T-helper 2 cell (primary cell): ENCODE results near the gene C2CD5.
"Not testable (repeated sequence)": the region's sequence is repeated elsewhere in the genome, so short reads cannot be mapped to it uniquely, and the experiment has no call there.

Source experiments
- DNase-seq, 5 experiments: peaks; one replicate each; pipeline versions ENCODE4 v3.0.0 to v3.0.0-alpha.2; 2012 to 2022

The C2CD5 gene

DNA sequence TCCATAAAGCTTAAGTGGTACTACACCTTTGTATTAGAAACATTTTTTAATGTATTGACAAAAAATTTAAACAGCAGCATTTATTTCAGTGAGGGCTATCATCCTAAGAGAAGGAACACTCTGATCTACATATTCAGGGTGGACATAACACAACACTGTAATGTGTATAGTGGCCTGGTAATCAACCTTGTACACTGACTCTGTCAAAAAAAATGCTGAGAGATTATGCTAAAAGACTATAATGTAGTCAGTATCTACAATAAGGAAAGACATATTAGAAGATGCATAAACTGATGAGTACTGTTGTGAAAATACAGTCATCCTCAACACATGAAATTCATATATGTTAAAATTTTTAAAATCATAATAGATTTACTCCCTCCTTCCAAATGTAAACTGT lies 68.2 kb downstream of the C2CD5 start:
- DNase-seq: no peak

GRCh38 chr12:22474970-22475720 lies 69.2 kb downstream of the C2CD5 start:
- no peak for DNase-seq

DNA sequence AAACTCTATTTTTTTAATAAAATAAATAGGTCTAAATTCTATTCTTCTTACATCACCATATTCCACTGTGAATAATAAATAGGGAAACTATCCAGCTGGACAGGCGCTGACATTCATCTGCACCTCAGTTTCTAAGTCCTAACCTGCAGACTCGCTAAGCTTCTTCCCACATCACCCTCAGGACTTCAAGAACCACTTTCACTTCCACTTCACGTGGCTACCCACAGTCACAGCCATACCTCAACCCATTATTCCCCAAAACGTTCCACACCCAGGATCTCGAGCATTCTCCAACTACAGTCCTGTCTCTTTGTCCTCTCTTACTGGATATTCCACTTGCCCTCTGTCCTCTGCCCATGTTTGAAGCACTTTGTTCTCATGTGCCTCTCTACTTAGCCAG lies 71.1 kb downstream of the C2CD5 start:
- DNase-seq: no peak

DNA sequence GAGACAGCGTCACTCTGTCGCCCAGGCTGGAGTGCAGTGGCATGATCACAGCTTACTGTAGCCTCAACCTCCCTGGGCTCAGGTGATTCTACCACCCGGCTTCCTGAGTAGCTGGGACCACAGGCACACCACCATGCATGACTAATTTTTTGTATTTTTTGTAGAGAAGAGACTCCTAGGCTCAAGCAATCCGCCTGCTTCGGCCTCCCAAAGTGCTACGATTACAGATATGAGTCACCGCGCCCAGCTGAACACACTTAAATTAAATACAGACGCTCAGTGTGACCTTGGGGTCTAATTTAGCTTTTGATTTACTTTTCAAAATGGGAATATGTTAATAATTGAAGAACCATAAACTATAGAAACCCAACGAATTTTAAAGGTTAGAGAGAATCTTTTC lies 77.2 kb downstream of the C2CD5 start:
- DNase-seq: no peak

DNA sequence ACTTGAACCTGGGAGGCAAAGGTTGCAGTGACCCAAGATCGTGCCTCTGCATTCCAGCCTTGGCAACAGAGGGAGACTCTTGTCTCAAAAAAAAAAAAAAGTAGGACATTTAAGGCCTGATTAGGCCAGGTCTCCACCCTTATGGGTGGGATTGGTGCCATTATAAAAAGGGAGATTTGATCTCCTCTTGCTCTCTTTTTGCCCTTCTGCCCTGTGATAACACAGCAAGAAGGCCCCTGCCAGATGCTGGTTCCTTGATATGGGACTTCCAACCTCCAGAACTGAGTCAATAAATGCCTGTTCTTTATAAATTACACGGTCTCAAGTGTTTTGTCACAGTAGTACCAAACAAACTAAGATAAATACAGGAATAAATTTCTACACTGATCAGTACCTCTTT lies 81.0 kb downstream of the C2CD5 start:
- DNase-seq: no peak

GRCh38 chr12:22461786-22462185 lies 82.6 kb downstream of the C2CD5 start:
- DNase-seq: no peak

DNA sequence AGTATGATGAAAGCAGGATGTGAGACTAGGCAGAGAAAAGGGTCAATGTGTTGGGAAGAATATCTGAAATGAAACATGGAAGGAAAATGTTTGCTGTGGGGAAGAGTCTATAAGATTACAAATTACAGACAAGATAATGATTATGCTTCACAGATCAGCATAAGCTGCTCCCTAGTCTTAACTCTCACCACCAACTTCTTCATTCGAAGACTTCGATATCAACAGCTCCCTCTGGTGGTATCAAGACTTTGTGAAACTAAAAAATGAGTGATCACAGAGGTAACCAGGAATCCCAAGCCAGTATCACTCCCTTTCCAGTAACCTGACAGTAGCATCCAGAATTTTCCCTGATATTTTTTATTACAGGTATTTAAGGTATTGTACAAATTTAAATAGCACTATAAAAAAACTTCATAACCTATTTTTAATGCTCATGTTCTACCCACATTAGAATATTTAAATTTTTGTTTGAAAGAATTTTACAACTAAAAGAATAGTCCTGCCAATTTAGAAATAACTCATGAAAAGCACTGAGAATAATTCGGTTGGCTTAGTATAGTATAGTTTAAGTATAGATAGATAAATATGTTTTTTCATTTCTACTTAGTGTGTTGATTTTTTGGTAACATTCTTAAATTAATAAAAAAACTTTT lies 84.4 kb downstream of the C2CD5 start:
- peak in 1 of 5 experiments; percentile 56 for DNase-seq

DNA sequence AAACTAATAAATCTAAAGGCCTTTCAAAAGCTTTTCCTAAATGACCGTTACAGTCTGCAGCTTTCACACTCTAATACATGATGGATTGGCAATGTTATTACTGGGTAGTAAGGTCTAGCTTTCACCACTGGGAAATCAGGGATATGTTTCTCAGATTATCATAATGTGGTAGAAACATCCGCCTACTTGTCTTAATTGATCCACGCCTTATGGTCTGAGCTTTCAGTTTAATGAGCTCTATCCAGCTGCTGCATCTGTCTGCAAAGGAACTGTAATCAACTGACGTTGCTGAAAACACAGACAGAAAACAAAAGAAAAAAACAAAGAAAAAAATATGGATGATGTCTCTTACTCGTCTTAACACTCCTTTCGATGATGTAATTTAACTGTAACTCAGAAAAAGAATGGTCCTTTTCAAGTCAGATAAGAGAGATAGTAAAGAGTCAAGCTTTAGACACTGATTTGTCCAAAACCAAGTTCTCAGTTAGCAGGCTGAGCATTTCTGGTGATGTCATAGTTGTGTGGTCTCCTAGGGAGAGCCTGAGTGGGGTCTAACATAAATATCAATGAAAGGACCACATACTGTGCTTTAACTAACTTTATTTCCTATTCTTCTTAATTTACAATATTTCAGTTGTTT lies 85.9 kb downstream of the C2CD5 start:
- no peak for DNase-seq

DNA sequence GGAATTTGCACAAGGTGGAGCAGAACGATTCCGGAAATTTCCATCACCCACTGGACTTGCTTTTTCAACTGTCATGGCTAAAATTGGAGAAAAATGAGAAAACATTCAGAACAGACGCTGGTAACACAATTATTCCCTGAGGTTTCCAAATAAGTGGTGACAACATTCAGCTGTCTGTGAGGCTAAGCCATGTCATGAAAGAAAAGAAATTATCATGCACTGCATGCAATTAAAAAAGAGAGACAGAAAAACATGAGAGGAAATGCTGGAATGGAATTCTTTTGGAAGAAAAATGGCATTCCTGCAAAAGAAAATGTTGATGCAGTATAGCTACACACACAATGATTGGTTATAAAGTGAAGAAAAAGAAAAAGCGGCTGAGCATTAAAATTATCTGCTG lies 87.3 kb downstream of the C2CD5 start:
- DNase-seq: no peak

DNA sequence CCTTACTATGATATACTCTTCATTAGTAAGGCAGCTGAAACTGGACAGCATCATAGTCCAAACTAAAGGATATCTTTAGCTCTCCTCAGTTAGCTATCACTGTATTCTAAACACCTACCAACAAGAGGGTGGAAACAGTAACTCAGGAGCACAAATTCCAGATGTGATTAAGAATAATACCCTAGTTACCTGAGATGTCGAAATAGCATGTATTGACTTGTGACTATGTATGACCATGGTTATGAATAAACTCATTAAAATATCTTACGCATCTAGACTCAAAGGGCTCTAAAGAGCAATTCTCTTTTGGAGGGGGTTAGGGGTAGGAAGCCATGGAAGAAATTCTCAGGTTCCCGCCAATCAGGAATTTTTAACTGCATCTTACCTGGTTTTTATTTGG lies 90.8 kb downstream of the C2CD5 start:
- DNase-seq: no peak

DNA sequence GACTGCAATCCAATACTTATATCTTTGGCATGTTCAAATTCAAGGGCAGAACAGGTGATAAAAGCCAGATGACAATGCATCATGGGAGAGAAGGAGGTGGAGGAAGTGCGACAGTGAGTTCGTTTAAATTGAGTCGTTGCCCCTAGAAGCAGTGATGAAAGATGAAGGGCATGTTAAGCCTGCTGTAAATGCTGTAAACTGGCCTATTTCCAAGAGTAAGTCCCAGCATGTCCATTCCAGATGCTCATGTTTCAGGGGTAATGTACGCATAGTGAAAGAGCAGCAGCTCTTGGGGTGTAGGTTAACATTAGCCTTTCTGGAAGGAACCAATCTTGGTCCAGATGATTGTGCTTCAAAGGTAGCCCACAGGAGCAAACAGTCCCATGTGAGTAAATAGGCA lies 97.1 kb downstream of the C2CD5 start:
- no peak for DNase-seq

DNA sequence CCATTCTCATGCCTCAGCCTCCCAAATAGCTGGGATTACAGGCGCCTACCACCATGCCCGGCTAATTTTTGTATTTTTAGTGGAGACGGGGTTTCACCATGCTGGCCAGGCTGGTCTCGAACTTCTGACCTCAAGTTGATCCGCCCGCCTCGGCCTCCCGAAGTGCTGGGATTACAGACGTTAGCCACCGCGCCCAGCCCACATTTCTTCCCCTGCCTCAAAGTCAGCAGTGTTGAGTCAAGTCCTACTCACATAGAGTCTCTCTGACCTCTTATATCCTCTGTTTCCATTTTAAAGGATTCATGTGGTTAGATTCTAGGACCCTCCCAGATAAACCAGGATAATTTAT lies 100.1 kb downstream of the C2CD5 start:
- DNase-seq: not testable (repeated sequence)

GRCh38 chr12:22443379-22444316 lies 100.7 kb downstream of the C2CD5 start:
- DNase-seq: peak in 4 of 5 experiments; percentile 24 to 80 (median 45)

- DNase-seq: no peak
Observed at GRCh38 chr12:22437031-22437806, 107.1 kb downstream of the C2CD5 start.

DNA sequence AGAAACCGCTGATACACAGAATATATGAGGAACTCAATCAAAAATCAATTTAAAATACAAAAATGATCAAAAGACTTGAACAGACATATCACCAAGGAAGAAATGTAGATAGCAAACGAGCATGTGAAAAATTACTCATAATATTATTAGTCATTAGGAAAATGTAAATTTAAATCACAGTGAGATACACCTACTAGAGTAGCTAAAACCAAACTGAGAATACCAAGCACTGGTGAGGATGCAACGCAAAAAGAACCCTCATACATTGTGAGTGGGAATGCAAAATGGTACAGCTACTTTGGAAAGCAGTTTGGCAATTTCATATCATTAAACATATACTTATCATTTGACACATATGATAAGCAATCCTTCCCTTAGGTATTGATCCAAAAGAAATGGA lies 108.8 kb downstream of the C2CD5 start:
- no peak for DNase-seq

DNA sequence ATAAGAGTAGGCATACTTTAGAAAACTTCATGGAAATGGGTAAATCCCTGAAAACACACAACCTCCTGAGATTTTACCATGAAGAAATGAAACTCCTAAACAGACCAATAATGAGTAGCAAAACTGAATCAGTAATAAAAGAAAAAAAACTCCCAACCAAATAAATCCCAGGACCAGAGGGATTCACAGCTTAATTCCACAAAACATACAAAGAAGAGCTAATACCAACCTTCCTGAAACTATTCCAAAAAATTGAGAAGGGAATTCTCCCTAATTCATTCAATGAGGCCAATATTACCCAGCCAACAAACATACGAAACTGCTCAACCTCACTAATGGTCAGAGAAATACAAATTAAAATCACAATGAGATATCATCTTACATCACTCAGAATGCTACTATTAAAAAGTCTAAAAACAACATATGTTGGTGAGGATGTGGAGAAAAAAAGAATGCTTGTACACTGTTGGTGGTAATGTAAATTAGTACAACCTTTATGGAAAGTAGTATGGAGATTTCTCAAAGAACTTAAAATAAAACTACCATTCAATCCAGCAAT lies 112.6 kb downstream of the C2CD5 start:
- DNase-seq: no peak

- no peak for DNase-seq
Observed at GRCh38 chr12:22416801-22417200, 127.5 kb downstream of the C2CD5 start.

DNA sequence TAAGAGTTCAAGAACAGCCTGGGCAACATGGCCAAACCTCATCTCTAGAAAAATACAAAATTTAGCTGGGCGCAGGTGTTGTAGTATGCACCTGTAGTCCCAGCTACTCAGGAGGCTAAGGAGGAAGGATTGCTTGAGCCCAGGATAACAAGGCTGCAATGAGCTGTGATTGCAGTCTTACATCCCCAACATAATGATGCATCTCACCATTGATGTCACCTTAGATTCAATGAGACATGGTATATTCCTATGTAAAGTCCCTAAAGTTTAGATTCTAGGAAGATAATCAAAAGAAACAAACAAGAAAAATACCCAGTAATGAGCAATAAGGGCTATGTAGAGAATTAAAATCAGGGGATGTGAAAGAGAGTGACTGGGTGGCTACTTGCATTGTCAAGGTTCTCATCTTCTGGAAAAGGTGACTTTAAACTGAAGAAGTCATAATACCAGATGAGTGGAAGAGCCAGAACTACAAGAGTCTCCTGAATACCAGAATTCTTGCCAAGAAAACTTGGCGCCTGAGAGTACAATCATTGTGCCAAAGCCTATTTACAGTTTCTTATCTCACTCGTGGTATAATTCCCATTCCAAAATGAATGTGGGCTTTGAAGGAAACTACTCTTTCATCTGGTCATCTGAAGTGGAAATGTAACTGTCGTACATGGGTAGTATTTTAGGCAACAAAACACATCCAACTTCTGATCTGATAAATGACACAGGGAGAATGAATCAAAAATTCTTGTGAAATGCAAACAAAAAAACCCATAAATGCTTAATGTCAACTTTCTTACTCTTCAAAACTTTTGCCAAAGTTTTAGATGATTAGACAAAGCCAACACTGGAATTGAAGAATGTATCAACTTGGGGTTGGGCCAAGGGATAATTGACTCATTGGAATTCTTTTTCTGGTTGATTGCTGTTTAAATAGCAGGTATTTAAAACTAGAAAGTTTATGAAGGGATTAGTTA lies 128.7 kb downstream of the C2CD5 start:
- DNase-seq: no peak

DNA sequence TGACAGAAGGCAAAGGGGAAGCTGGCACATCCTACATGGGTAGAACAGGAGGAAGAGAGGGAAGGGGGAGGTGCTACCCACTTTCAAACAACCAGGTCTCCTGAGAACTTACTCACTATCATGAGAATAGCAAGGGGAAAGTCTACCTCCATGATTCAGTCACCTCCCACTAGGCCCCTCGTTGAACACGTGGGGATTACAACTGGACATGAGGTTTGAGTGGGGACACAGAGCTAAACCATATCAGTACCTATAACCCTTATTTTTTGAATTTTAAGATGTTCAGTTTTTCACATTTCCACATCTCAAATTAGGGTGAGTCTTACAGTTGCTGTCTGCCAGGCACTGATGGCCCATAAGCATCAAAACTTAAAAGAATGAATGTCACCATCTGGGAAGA lies 129.6 kb downstream of the C2CD5 start:
- DNase-seq: no peak

DNA sequence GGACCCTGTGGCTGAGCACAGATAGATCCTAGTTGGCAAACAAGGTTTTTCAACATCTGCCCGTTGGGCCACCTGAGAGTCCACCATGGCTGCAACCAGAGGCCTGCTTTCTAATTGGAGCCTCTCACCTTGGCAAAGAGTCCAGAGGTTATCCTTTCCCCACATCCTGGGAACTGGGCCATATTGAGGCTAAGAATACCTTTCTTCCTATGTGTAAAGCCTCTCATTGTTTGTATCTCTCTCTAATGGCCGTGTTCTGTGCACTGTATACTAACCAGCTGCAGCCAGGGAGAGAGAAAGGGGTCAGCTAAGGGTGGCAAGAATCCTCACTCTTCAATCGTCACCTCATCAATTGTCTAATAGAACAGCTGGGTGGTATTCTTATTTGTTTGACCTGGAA lies 130.8 kb downstream of the C2CD5 start:
- no peak for DNase-seq

GRCh38 chr12:22412581-22412980 lies 131.8 kb downstream of the C2CD5 start:
- DNase-seq: no peak
